Measurements from ENCODE around the gene UGT1A9. TPM values are rescaled to one million over a fixed set of nuclear protein-coding genes. Genes with fewer than 3 reads are reported as not detected.
A peak's percentile ranks its signal among the peaks of the same experiment; 100 is the strongest.
"Not testable (repeated sequence)": the region's sequence is repeated elsewhere in the genome, so short reads cannot be mapped to it uniquely, and the experiment has no call there.

UGT1A9 gene
- polyA plus RNA-seq, 4 donors: 0.07 TPM; not detected in 3

DNA sequence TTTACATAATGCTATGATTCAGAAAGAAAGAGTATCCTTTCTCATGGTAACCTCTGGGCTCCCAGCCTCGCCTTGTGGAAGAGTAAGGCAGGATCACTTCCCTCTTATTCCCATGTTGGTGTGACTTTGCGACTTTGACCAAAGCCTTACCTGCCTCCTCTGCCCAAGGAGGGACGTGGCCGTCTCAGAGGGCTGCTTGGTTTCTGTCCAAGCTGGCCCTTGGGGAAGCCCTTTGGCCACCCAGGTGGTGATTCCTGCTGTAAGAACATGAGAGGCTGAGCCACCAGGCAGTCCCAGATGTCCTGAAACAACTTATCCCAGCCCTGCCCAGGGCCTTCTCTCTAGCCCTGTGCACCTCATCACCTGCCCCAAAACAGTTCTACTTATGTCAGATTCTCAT, 27.0 kb downstream of the UGT1A9 start:
- Histone ChIP-seq H3K9me3 (ENCODE audit: control insufficient read depth in 2 of 2, insufficient read depth in 1 of 2, low read depth in 1 of 2, low read length in 1 of 2) (no peaks in the 10 kb centered on the region), H3K36me3 (ENCODE audit: control insufficient read depth in 3 of 3, insufficient read depth in 2 of 3, low read depth in 1 of 3, low read length in 3 of 3) (no peaks in the 10 kb centered on the region), H3K27ac (ENCODE audit: low read depth in 1 of 3, low read length in 2 of 3) (no peak overlapping the region), H3K4me1 (ENCODE audit: control insufficient read depth in 3 of 3, insufficient read depth in 2 of 3, low read depth in 1 of 3, low read length in 2 of 3) (peaks cover 0 to 1% (median 0%) of the 10 kb centered on the region in 3 donors), H3K27me3 (ENCODE audit: control insufficient read depth in 3 of 3, insufficient read depth in 3 of 3, low read length in 3 of 3) (no peaks in the 10 kb centered on the region), H3K4me3 (ENCODE audit: low read depth in 1 of 3, low read length in 3 of 3) (no peak overlapping the region)
- DNase-seq (no peak), FAIRE-seq (no peak)
- 71 to 95% (median 78%) methylated on average over 4 of the region's 4 CpGs for WGBS, 3 donors

DNA sequence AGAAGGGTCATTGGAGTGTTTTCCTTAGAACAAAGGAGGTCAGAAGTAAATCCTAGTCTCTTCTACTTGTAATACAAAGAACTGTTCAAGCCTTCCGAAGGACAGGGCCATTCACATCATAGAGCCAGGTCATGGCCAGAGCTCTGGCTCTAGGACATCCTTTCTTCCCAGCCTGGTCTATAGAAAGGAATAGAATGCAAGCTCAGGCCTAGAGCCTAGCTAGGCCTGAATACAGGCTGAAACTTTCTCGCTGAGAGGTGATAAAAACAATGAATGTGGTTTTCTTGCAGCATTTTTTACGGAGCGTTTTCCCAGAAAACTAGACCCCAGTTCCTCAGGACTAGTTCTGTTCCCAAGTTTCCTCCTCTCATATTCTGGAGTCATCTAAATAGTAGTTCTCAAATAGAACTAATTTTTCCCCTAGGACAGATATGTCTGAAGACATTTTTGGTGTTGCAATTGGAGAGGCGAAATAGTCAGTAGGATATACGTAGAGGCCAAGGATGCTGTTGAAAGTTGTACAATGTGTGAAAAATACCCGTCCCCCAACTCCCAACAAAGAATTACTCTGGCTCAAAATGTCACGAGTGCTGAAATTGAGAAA, 27.8 kb downstream of the UGT1A9 start:
- no peak for FAIRE-seq
- no peak overlapping the region for H3K4me3 ChIP-seq (ENCODE audit: low read depth in 1 of 3, low read length in 3 of 3)
- 84 to 87% (median 84%) methylated on average over 8 of the region's 8 CpGs for WGBS, 3 donors

DNA sequence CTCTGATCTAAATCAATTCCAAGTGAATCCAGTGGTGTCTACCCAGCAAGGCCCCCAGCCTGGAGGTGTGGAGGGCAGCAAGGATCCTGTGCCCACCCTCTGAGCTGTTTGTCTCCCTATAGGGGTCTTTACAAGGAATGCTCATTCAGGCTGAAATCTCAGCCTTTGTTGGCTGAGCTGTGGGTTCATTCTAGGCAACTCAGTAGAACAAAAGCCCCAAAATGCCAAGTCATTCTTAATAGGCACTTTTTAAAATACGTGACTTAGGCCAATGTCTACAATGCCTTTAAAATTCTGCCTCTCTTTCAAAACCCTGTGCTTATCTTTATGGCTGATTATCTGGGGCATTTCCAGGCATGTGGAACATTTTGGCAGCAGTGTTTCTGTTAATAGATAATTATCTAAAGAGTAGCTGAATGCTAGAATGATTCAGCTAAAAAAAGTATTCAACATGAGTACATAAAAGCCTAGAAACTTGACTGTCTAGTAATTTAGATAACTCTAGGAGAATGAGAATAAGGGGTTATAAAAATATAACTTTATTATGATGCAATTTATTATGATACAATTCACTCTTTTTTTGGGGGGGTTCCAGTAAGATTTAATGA, 28.4 kb downstream of the UGT1A9 start:
- no peak overlapping the region for H3K4me3 ChIP-seq (ENCODE audit: low read depth in 1 of 3, low read length in 3 of 3)
- no peak overlapping the region for H3K27ac ChIP-seq (ENCODE audit: low read depth in 1 of 3, low read length in 2 of 3)
- DNase-seq (peak in 1 of 2 donors; percentile 75), FAIRE-seq (peak; percentile 23)
- whole genome bisulfite sequencing, 3 donors: 0 to 25% (median 14%) methylated on average over 1 of the region's 1 CpG
- H3K9me3 ChIP-seq (ENCODE audit: control insufficient read depth in 2 of 2, insufficient read depth in 1 of 2, low read depth in 1 of 2, low read length in 1 of 2): no peaks in the 10 kb centered on the region
- H3K36me3 ChIP-seq (ENCODE audit: control insufficient read depth in 3 of 3, insufficient read depth in 2 of 3, low read depth in 1 of 3, low read length in 3 of 3): no peaks in the 10 kb centered on the region
- no peaks in the 10 kb centered on the region for H3K27me3 ChIP-seq (ENCODE audit: control insufficient read depth in 3 of 3, insufficient read depth in 3 of 3, low read length in 3 of 3)
- no peaks in the 10 kb centered on the region for H3K4me1 ChIP-seq (ENCODE audit: control insufficient read depth in 3 of 3, insufficient read depth in 2 of 3, low read depth in 1 of 3, low read length in 2 of 3)

More for the DNA sequence above, 27.8 kb downstream of the UGT1A9 start:
- H3K27ac ChIP-seq (ENCODE audit: low read depth in 1 of 3, low read length in 2 of 3): no peak overlapping the region
- DNase-seq: no peak
- no peaks in the 10 kb centered on the region for H3K9me3 ChIP-seq (ENCODE audit: control insufficient read depth in 2 of 2, insufficient read depth in 1 of 2, low read depth in 1 of 2, low read length in 1 of 2)
- H3K4me1 ChIP-seq (ENCODE audit: control insufficient read depth in 3 of 3, insufficient read depth in 2 of 3, low read depth in 1 of 3, low read length in 2 of 3): no peaks in the 10 kb centered on the region
- no peaks in the 10 kb centered on the region for H3K36me3 ChIP-seq (ENCODE audit: control insufficient read depth in 3 of 3, insufficient read depth in 2 of 3, low read depth in 1 of 3, low read length in 3 of 3)
- no peaks in the 10 kb centered on the region for H3K27me3 ChIP-seq (ENCODE audit: control insufficient read depth in 3 of 3, insufficient read depth in 3 of 3, low read length in 3 of 3)

DNA sequence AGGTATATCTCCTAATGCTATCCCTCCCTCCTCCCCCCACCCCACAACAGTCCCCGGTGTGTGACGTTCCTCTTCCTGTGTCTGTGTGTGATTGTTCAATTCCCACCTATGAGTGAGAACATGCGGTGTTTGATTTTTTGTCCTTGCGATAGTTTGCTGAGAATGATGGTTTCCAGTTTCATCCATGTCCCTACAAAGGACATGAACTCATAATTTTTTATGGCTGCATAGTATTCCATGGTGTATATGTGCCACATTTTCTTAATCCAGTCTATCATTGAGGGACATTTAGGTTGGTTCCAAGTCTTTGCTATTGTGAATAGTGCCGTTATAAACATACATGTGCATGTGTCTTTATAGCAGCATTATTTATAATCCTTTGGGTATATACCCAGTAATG, 29.1 kb downstream of the UGT1A9 start:
- not testable (repeated sequence) for H3K27me3 ChIP-seq (ENCODE audit: control insufficient read depth in 3 of 3, insufficient read depth in 3 of 3, low read length in 3 of 3); DNase-seq; H3K4me1 ChIP-seq (ENCODE audit: control insufficient read depth in 3 of 3, insufficient read depth in 2 of 3, low read depth in 1 of 3, low read length in 2 of 3); FAIRE-seq; H3K27ac ChIP-seq (ENCODE audit: low read depth in 1 of 3, low read length in 2 of 3); H3K36me3 ChIP-seq (ENCODE audit: control insufficient read depth in 3 of 3, insufficient read depth in 2 of 3, low read depth in 1 of 3, low read length in 3 of 3); H3K4me3 ChIP-seq (ENCODE audit: low read depth in 1 of 3, low read length in 3 of 3); H3K9me3 ChIP-seq (ENCODE audit: control insufficient read depth in 2 of 2, insufficient read depth in 1 of 2, low read depth in 1 of 2, low read length in 1 of 2)
- WGBS, 3 donors: 78 to 88% (median 79%) methylated on average over 5 of the region's 5 CpGs

GRCh38 chr2:233702238-233702637, 30.5 kb downstream of the UGT1A9 start:
- Histone ChIP-seq H3K9me3 (ENCODE audit: control insufficient read depth in 2 of 2, insufficient read depth in 1 of 2, low read depth in 1 of 2, low read length in 1 of 2) (no peaks in the 10 kb centered on the region), H3K4me1 (ENCODE audit: control insufficient read depth in 3 of 3, insufficient read depth in 2 of 3, low read depth in 1 of 3, low read length in 2 of 3) (peaks cover 0 to 4% (median 0%) of the 10 kb centered on the region in 3 donors), H3K4me3 (ENCODE audit: low read depth in 1 of 3, low read length in 3 of 3) (no peak overlapping the region), H3K36me3 (ENCODE audit: control insufficient read depth in 3 of 3, insufficient read depth in 2 of 3, low read depth in 1 of 3, low read length in 3 of 3) (no peaks in the 10 kb centered on the region), H3K27me3 (ENCODE audit: control insufficient read depth in 3 of 3, insufficient read depth in 3 of 3, low read length in 3 of 3) (no peaks in the 10 kb centered on the region), H3K27ac (ENCODE audit: low read depth in 1 of 3, low read length in 2 of 3) (no peak overlapping the region)
- FAIRE-seq: no peak
- no peak for DNase-seq
- 48 to 55% (median 54%) methylated on average over 3 of the region's 3 CpGs for WGBS, 3 donors

DNA sequence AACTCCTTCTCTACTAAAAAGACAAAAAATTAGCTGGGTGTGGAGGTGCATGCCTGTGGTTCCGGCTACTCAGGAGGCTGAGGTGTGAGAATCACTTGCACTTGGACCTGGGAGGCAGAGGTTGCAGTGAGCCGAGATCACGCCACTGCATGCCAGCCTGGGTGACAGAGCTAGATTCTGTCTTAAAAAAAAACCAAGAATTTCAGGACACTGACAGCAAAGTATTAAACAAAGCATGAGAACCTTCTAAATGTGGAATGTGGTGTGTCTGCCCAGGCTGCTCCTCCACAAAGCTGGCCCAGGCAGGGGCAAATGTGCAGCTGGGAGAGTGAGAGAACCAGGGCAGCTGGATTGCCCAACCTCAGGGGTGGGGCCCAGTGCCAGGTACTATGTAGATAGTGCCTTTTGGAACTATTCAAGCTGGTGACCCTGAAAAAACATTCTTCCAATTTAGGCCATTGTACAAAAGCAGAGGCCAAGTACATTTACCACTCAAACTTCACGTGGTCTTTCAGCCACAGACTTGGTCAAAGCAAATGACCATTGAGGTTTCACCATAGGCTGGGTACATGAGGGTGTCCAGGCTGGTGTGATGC, 34.3 kb downstream of the UGT1A9 start:
- Histone ChIP-seq H3K27ac (ENCODE audit: low read depth in 1 of 3, low read length in 2 of 3) (peak overlapping the region in 1 of 3 donors; percentile 73), H3K9me3 (ENCODE audit: control insufficient read depth in 2 of 2, insufficient read depth in 1 of 2, low read depth in 1 of 2, low read length in 1 of 2) (no peaks in the 10 kb centered on the region), H3K36me3 (ENCODE audit: control insufficient read depth in 3 of 3, insufficient read depth in 2 of 3, low read depth in 1 of 3, low read length in 3 of 3) (no peaks in the 10 kb centered on the region), H3K27me3 (ENCODE audit: control insufficient read depth in 3 of 3, insufficient read depth in 3 of 3, low read length in 3 of 3) (no peaks in the 10 kb centered on the region), H3K4me3 (ENCODE audit: low read depth in 1 of 3, low read length in 3 of 3) (no peak overlapping the region), H3K4me1 (ENCODE audit: control insufficient read depth in 3 of 3, insufficient read depth in 2 of 3, low read depth in 1 of 3, low read length in 2 of 3) (peaks cover 0 to 4% (median 0%) of the 10 kb centered on the region in 3 donors)
- WGBS, 3 donors: 23 to 46% (median 30%) methylated on average over 4 of the region's 4 CpGs
- FAIRE-seq (no peak), DNase-seq (peak; percentile 43 to 77)

DNA sequence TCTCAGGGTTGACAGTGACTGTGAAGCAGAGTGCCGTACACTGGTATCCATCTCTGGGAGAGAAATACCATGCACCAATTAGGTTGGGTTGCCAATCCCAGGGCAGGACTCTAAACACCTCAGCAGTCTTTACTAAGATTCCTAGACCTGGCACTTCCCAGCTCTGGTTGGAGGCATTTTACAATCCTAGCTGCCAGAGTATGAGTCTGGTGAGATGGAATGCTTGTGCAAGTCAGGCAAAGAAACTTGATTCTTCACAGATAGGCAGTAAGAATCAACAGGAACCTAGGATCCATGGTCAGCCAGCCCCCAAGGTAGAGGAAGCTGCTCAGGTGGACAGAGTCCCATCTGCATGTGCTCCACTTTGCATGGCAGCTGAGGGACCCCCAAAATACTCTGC, 35.0 kb downstream of the UGT1A9 start:
- WGBS, 3 donors: 4 to 78% (median 33%) methylated on average over 1 of the region's 1 CpG
- DNase-seq: no peak
- Histone ChIP-seq H3K27ac (ENCODE audit: low read depth in 1 of 3, low read length in 2 of 3) (peak overlapping the region in 1 of 3 donors; percentile 21), H3K27me3 (ENCODE audit: control insufficient read depth in 3 of 3, insufficient read depth in 3 of 3, low read length in 3 of 3) (no peaks in the 10 kb centered on the region), H3K36me3 (ENCODE audit: control insufficient read depth in 3 of 3, insufficient read depth in 2 of 3, low read depth in 1 of 3, low read length in 3 of 3) (no peaks in the 10 kb centered on the region), H3K9me3 (ENCODE audit: control insufficient read depth in 2 of 2, insufficient read depth in 1 of 2, low read depth in 1 of 2, low read length in 1 of 2) (no peaks in the 10 kb centered on the region), H3K4me1 (ENCODE audit: control insufficient read depth in 3 of 3, insufficient read depth in 2 of 3, low read depth in 1 of 3, low read length in 2 of 3) (peaks cover 3 to 4% (median 3%) of the 10 kb centered on the region in 3 donors), H3K4me3 (ENCODE audit: low read depth in 1 of 3, low read length in 3 of 3) (no peak overlapping the region)
- FAIRE-seq: no peak

- Histone ChIP-seq H3K36me3 (ENCODE audit: control insufficient read depth in 3 of 3, insufficient read depth in 2 of 3, low read depth in 1 of 3, low read length in 3 of 3) (no peaks in the 10 kb centered on the region), H3K4me1 (ENCODE audit: control insufficient read depth in 3 of 3, insufficient read depth in 2 of 3, low read depth in 1 of 3, low read length in 2 of 3) (peaks cover 3 to 14% (median 8%) of the 10 kb centered on the region in 3 donors), H3K27me3 (ENCODE audit: control insufficient read depth in 3 of 3, insufficient read depth in 3 of 3, low read length in 3 of 3) (no peaks in the 10 kb centered on the region), H3K4me3 (ENCODE audit: low read depth in 1 of 3, low read length in 3 of 3) (no peak overlapping the region), H3K9me3 (ENCODE audit: control insufficient read depth in 2 of 2, insufficient read depth in 1 of 2, low read depth in 1 of 2, low read length in 1 of 2) (no peaks in the 10 kb centered on the region), H3K27ac (ENCODE audit: low read depth in 1 of 3, low read length in 2 of 3) (no peak overlapping the region)
- DNase-seq: no peak
- FAIRE-seq: no peak
- 72 to 74% (median 73%) methylated on average over 10 of the region's 10 CpGs for WGBS, 3 donors
Observed at GRCh38 chr2:233707940-233708644, 36.4 kb downstream of the UGT1A9 start.
